ENCODE measurements around the gene ODAM. TPM values are rescaled to one million over a fixed set of nuclear protein-coding genes. Genes with fewer than 3 reads are reported as not detected.

Gene ODAM
- total RNA-seq, 4 donors from 2014 or later, result 1.1 TPM; not detected in 3

DNA sequence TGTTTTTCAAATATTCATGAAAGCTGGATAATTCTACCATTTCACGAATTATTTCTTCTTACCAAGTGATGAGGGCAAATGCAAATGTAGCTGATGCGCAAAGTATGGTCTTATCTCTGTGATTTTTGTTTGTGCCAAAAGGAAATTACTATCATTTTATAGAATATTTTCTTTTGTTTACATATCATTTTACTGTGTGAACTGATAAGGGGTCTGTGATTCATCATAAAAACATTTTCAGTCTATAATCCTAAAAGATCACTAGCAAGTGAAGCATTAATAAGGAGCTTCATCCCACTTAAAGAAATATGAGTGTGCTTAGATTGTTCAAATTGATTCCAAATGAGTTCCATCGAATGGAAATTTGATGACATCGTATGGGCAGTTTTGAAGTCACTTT, 47.6 kb downstream of the ODAM start:
- H3K36me3 ChIP-seq, result no peaks in the 10 kb centered on the region
- H3K27me3 ChIP-seq, result no peaks in the 10 kb centered on the region
- ATAC-seq, result no peak
- H3K27ac ChIP-seq, result no peak overlapping the region
- TF ChIP-seq POLR2A (IDR thresholded peaks at IDR 0.05), result no peak
- no peak for TF ChIP-seq EP300 (IDR thresholded peaks at IDR 0.05)
- TF ChIP-seq, protein P1, sequence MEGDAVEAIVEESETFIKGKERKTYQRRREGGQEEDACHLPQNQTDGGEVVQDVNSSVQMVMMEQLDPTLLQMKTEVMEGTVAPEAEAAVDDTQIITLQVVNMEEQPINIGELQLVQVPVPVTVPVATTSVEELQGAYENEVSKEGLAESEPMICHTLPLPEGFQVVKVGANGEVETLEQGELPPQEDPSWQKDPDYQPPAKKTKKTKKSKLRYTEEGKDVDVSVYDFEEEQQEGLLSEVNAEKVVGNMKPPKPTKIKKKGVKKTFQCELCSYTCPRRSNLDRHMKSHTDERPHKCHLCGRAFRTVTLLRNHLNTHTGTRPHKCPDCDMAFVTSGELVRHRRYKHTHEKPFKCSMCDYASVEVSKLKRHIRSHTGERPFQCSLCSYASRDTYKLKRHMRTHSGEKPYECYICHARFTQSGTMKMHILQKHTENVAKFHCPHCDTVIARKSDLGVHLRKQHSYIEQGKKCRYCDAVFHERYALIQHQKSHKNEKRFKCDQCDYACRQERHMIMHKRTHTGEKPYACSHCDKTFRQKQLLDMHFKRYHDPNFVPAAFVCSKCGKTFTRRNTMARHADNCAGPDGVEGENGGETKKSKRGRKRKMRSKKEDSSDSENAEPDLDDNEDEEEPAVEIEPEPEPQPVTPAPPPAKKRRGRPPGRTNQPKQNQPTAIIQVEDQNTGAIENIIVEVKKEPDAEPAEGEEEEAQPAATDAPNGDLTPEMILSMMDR (IDR thresholded peaks at IDR 0.05), result no peak
- no peak for TF ChIP-seq POLR2AphosphoS5 (IDR thresholded peaks at IDR 0.05)
- H3K4me3 ChIP-seq, result no peak overlapping the region
- 67 to 81% methylated on average over 4 of the region's 4 CpGs for WGBS, 2 donors (ENCODE audit: low coverage in 1 of 2)
- H3K9me3 ChIP-seq, result no peaks in the 10 kb centered on the region
- no peaks in the 10 kb centered on the region for H3K4me1 ChIP-seq

DNA sequence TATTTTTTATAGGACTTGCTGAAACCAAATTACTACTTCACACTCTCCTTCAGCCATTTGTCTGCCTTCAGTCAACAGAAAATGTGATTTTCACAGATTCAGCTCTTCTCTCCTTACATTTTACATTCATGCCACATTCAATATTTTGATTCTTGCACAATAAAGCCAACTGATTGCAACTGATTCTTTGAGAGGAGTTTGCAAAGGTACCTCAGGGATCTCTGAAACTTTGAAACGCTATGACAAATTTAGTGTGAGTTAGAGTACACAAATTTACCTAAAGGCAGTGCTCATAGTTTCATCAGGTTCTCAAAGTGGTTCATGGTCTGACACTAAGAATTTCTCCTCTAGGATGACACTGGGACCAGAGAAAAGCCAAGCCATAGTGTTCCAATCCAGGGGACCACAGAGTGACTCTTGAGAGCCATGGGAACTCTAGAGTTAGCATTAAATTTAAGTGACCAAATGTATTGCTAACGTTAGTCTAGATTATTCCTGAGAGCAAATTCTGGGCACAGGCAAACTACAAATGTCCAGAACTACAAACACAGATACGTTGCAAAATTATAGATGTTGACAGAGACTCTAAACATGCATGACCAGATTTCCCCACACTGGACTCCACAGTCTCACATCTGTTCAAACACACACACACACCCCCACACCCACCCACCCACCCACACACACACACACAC, 55.9 kb downstream of the ODAM start:
- no peaks in the 10 kb centered on the region for H3K36me3 ChIP-seq
- no peak for ATAC-seq
- TF ChIP-seq, protein P1 (IDR thresholded peaks at IDR 0.05), result no peak
- TF ChIP-seq EP300 (IDR thresholded peaks at IDR 0.05) (no peak), POLR2AphosphoS5 (IDR thresholded peaks at IDR 0.05) (no peak), POLR2A (IDR thresholded peaks at IDR 0.05) (no peak)
- no peaks in the 10 kb centered on the region for H3K27me3 ChIP-seq
- H3K9me3 ChIP-seq, result no peaks in the 10 kb centered on the region
- H3K4me1 ChIP-seq, result no peaks in the 10 kb centered on the region
- 60 to 77% methylated on average over 2 to 3 of the region's 3 CpGs for WGBS, 2 donors (ENCODE audit: low coverage in 1 of 2)
- H3K4me3 ChIP-seq, result no peak overlapping the region
- no peak overlapping the region for H3K27ac ChIP-seq

DNA sequence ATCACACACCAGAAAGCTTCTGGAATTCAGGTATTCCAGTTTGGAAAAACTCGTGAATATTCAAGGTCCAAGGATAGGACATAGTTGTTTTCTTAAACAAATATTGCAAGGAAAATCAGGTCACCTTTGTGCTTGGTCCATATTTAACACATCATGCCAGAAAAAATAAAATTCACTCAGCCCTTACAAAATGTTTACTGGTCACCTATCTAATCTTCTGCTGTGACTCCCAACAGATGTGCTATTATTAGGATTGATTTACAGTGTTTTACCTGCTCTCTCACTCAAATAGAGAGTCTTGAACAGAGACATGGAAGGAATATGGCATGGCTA, 56.4 kb downstream of the ODAM start:
- Histone ChIP-seq H3K27ac (no peak overlapping the region), H3K9me3 (no peaks in the 10 kb centered on the region), H3K4me1 (no peaks in the 10 kb centered on the region), H3K4me3 (no peak overlapping the region), H3K27me3 (no peaks in the 10 kb centered on the region), H3K36me3 (no peaks in the 10 kb centered on the region)
- no peak for ATAC-seq
- 90% methylated on average over 1 of the region's 1 CpG; no CpG with 5 or more reads in 1 of the 2 donors for WGBS, 2 donors (ENCODE audit: low coverage in 1 of 2)
- TF ChIP-seq EP300 (IDR thresholded peaks at IDR 0.05) (no peak), POLR2AphosphoS5 (IDR thresholded peaks at IDR 0.05) (no peak), POLR2A (IDR thresholded peaks at IDR 0.05) (no peak)
- TF ChIP-seq, protein P1 (IDR thresholded peaks at IDR 0.05), result no peak

Other genes starting within 250 kb of the ODAM start
- not detected for gene CSN2, start 230.0 kb upstream of the ODAM start, total RNA-seq
- not detected for gene STATH, start 199.8 kb upstream of the ODAM start, total RNA-seq
- gene HTN3, start 167.3 kb upstream of the ODAM start, total RNA-seq, result not detected
- gene HTN1, start 145.3 kb upstream of the ODAM start, total RNA-seq, result not detected
- gene PRR27, start 41.5 kb upstream of the ODAM start, total RNA-seq, result not detected
- gene FDCSP, start 30.4 kb downstream of the ODAM start, total RNA-seq, result 10 to 100 TPM in 1 of 4 donors, not detected in 3; 19.1 TPM
- gene CSN3, start 46.9 kb downstream of the ODAM start, total RNA-seq, result not detected
- gene CABS1, start 139.3 kb downstream of the ODAM start, total RNA-seq, result not detected
- not detected for gene SMR3A, start 165.0 kb downstream of the ODAM start, total RNA-seq
- not detected for gene SMR3B, start 187.4 kb downstream of the ODAM start, total RNA-seq
- gene OPRPN, start 202.2 kb downstream of the ODAM start, total RNA-seq, result not detected